Activated CD4-positive, alpha-beta T cell treated with anti-CD3 and anti-CD28 coated beads for 36 hours (primary cell): ENCODE results near the gene RASA3. TPM values are rescaled to one million over a fixed set of nuclear protein-coding genes. Genes with fewer than 3 reads are reported as not detected.
A peak's percentile ranks its signal among the peaks of the same experiment; 100 is the strongest.

Source experiments
- ATAC-seq: fragments of 200-7000 bp; cut with Tn5 transposase; one replicate; pipeline ENCODE4 v1.10.0; 2021; ENCODE audit warnings: mild to moderate bottlenecking, moderate library complexity
- CTCF ChIA-PET: fragments of 350-600 bp; sonication (Branson Sonifier 250); formaldehyde crosslinking; loops from one replicate; lab custom pipeline; 2021; ENCODE audit warnings: antibody characterized with exemption; lab: Charles Lee
- POLR2A ChIA-PET: fragments of 350-600 bp; sonication (Branson Sonifier 250); formaldehyde crosslinking; loops from one replicate; lab custom pipeline; 2021; ENCODE audit warnings: antibody characterized with exemption, inconsistent platforms; lab: Charles Lee
- DNase-seq: peaks from one replicate; pipeline ENCODE4 v3.0.0-alpha.2; 2020
- H3K27ac Mint-ChIP-seq: one replicate; pipeline ENCODE4 v1.8.0; 2021; ENCODE audit warnings: mixed read lengths
- H3K27me3 Mint-ChIP-seq: one replicate; pipeline ENCODE4 v1.8.0; 2021; ENCODE audit warnings: mixed read lengths
- H3K36me3 Mint-ChIP-seq: one replicate; pipeline ENCODE4 v1.8.0; 2021; ENCODE audit warnings: low read depth, mixed read lengths
- H3K4me1 Mint-ChIP-seq: one replicate; pipeline ENCODE4 v1.8.0; 2021; ENCODE audit warnings: mixed read lengths
- H3K4me3 Mint-ChIP-seq: one replicate; pipeline ENCODE4 v1.8.0; 2021; ENCODE audit warnings: mild to moderate bottlenecking, moderate library complexity, mixed read lengths
- H3K9me3 Mint-ChIP-seq: one replicate; pipeline ENCODE4 v1.8.0; 2021; ENCODE audit warnings: low read depth, mixed read lengths
- intact Hi-C, 2 experiments: fragments of 100-400 bp; cut with DNase I in 1 of 2; cut with micrococcal nuclease in 1 of 2; formaldehyde crosslinking; loops; one replicate each; pipeline versions ENCODE4 v1.14.2 to v1.15.1; 2022 to 2024; cut with DNase I, micrococcal nuclease
- total RNA-seq, 2 experiments: library from RNA; stranded (reverse); gene quantifications; one replicate each; pipeline ENCODE4 v1.2.3, GENCODE V29; 2021

RASA3 gene
- total RNA-seq, 2 experiments from 2014 or later = 33.0 to 34.7 TPM

GRCh38 chr13:114027046-114027715, 105.2 kb downstream of the RASA3 start:
- intact Hi-C loops = no loop called here
- H3K27ac Mint-ChIP-seq = no peak overlapping the region
- no peak overlapping the region for H3K4me3 Mint-ChIP-seq
- H3K36me3 Mint-ChIP-seq = peaks cover 25% of the 10 kb centered on the region
- H3K27me3 Mint-ChIP-seq = no peaks in the 10 kb centered on the region
- ChIA-PET CTCF (interaction anchor here (0.9 kb wide), 1 partner anchor 193 kb away, joined by 3 read pairs; no protein-coding TSS in a partner anchor), POLR2A (no interaction called here)
- DNase-seq (no peak), ATAC-seq (no peak)
- peaks cover 9% of the 10 kb centered on the region for H3K9me3 Mint-ChIP-seq
- peaks cover 8% of the 10 kb centered on the region for H3K4me1 Mint-ChIP-seq

GRCh38 chr13:114026481-114026880, 105.9 kb downstream of the RASA3 start:
- ChIA-PET CTCF (no interaction called here), POLR2A (no interaction called here)
- peaks cover 24% of the 10 kb centered on the region for H3K36me3 Mint-ChIP-seq
- ATAC-seq (no peak), DNase-seq (no peak)
- peaks cover 9% of the 10 kb centered on the region for H3K9me3 Mint-ChIP-seq
- no peak overlapping the region for H3K4me3 Mint-ChIP-seq
- H3K27ac Mint-ChIP-seq = no peak overlapping the region
- intact Hi-C loops = no loop called here
- peaks cover 7% of the 10 kb centered on the region for H3K4me1 Mint-ChIP-seq
- no peaks in the 10 kb centered on the region for H3K27me3 Mint-ChIP-seq

GRCh38 chr13:114025714-114026431, 106.5 kb downstream of the RASA3 start:
- H3K9me3 Mint-ChIP-seq = peaks cover 3% of the 10 kb centered on the region
- POLR2A ChIA-PET = no interaction called here
- H3K4me3 Mint-ChIP-seq = no peak overlapping the region
- no peaks in the 10 kb centered on the region for H3K27me3 Mint-ChIP-seq
- H3K36me3 Mint-ChIP-seq = peaks cover 22% of the 10 kb centered on the region
- intact Hi-C loops = no loop called here
- no peak for DNase-seq
- H3K4me1 Mint-ChIP-seq = peaks cover 1% of the 10 kb centered on the region
- no peak for ATAC-seq
- CTCF ChIA-PET = no interaction called here
- peak overlapping the region; percentile 51 for H3K27ac Mint-ChIP-seq

GRCh38 chr13:114025405-114025713, 107.1 kb downstream of the RASA3 start:
- no peak for DNase-seq
- H3K27ac Mint-ChIP-seq = no peak overlapping the region
- POLR2A ChIA-PET = no interaction called here
- H3K9me3 Mint-ChIP-seq = no peaks in the 10 kb centered on the region
- intact Hi-C loops = no loop called here
- H3K4me1 Mint-ChIP-seq = no peaks in the 10 kb centered on the region
- peaks cover 23% of the 10 kb centered on the region for H3K36me3 Mint-ChIP-seq
- H3K27me3 Mint-ChIP-seq = no peaks in the 10 kb centered on the region
- no peak for ATAC-seq
- no peak overlapping the region for H3K4me3 Mint-ChIP-seq
- CTCF ChIA-PET = no interaction called here

GRCh38 chr13:114024603-114025404, 107.6 kb downstream of the RASA3 start:
- ChIA-PET POLR2A (no interaction called here), CTCF (interaction anchor here (0.7 kb wide), 1 partner anchor 265 kb away, joined by 3 read pairs; no protein-coding TSS in a partner anchor)
- H3K27me3 Mint-ChIP-seq = no peaks in the 10 kb centered on the region
- ATAC-seq (no peak), DNase-seq (no peak)
- H3K9me3 Mint-ChIP-seq = no peaks in the 10 kb centered on the region
- H3K4me1 Mint-ChIP-seq = no peaks in the 10 kb centered on the region
- H3K27ac Mint-ChIP-seq = no peak overlapping the region
- H3K4me3 Mint-ChIP-seq = no peak overlapping the region
- intact Hi-C loops = no loop called here
- peaks cover 23% of the 10 kb centered on the region for H3K36me3 Mint-ChIP-seq

- intact Hi-C loops = no loop called here
- CTCF ChIA-PET = interaction anchor here (0.6 to 0.7 kb wide), 2 partner anchors 264 to 358 kb away, joined by 3 read pairs; no protein-coding TSS in a partner anchor
- Mint-ChIP-seq H3K4me1 (no peaks in the 10 kb centered on the region), H3K36me3 (peaks cover 27% of the 10 kb centered on the region), H3K27ac (no peak overlapping the region), H3K9me3 (no peaks in the 10 kb centered on the region), H3K27me3 (no peaks in the 10 kb centered on the region), H3K4me3 (no peak overlapping the region)
- DNase-seq = no peak
- POLR2A ChIA-PET = no interaction called here
- no peak for ATAC-seq
Observed at GRCh38 chr13:114023716-114024602, 108.5 kb downstream of the RASA3 start.

GRCh38 chr13:114022876-114023275, 109.5 kb downstream of the RASA3 start:
- Mint-ChIP-seq H3K27me3 (no peaks in the 10 kb centered on the region), H3K27ac (peak overlapping the region; percentile 19), H3K36me3 (peaks cover 27% of the 10 kb centered on the region), H3K4me1 (no peaks in the 10 kb centered on the region), H3K4me3 (no peak overlapping the region), H3K9me3 (no peaks in the 10 kb centered on the region)
- POLR2A ChIA-PET = no interaction called here
- ATAC-seq (no peak), DNase-seq (no peak)
- intact Hi-C loops = no loop called here
- CTCF ChIA-PET = no interaction called here

- ATAC-seq (no peak), DNase-seq (no peak)
- intact Hi-C loops = no loop called here
- Mint-ChIP-seq H3K4me1 (no peaks in the 10 kb centered on the region), H3K36me3 (peaks cover 27% of the 10 kb centered on the region), H3K4me3 (no peak overlapping the region), H3K27me3 (no peaks in the 10 kb centered on the region), H3K9me3 (no peaks in the 10 kb centered on the region), H3K27ac (no peak overlapping the region)
- ChIA-PET POLR2A (no interaction called here), CTCF (no interaction called here)
Observed at GRCh38 chr13:114022309-114022669, 110.1 kb downstream of the RASA3 start.

- H3K27me3 Mint-ChIP-seq = no peaks in the 10 kb centered on the region
- POLR2A ChIA-PET = no interaction called here
- H3K27ac Mint-ChIP-seq = no peak overlapping the region
- intact Hi-C loops = no loop called here
- no peak overlapping the region for H3K4me3 Mint-ChIP-seq
- no peak for ATAC-seq
- H3K36me3 Mint-ChIP-seq = peaks cover 29% of the 10 kb centered on the region
- no peak for DNase-seq
- CTCF ChIA-PET = interaction anchor here (1.3 kb wide), 1 partner anchor 205 kb away, joined by 4 read pairs; no protein-coding TSS in a partner anchor
- no peaks in the 10 kb centered on the region for H3K9me3 Mint-ChIP-seq
- no peaks in the 10 kb centered on the region for H3K4me1 Mint-ChIP-seq
Observed at GRCh38 chr13:114021464-114022308, 110.7 kb downstream of the RASA3 start.

GRCh38 chr13:114020750-114021463, 111.5 kb downstream of the RASA3 start:
- ChIA-PET CTCF (interaction anchor here (1.3 kb wide), 1 partner anchor 205 kb away, joined by 4 read pairs; no protein-coding TSS in a partner anchor), POLR2A (no interaction called here)
- Mint-ChIP-seq H3K27me3 (no peaks in the 10 kb centered on the region), H3K4me3 (no peak overlapping the region), H3K27ac (peak overlapping the region; percentile 6), H3K4me1 (peaks cover 3% of the 10 kb centered on the region), H3K9me3 (no peaks in the 10 kb centered on the region), H3K36me3 (peaks cover 33% of the 10 kb centered on the region)
- intact Hi-C loops = no loop called here
- ATAC-seq (no peak), DNase-seq (no peak)
